B cell (primary cell): Measurements from ENCODE around the gene RNASEH2C. TPM values are rescaled to one million over a fixed set of nuclear protein-coding genes. Genes with fewer than 3 reads are reported as not detected.
"Not testable (repeated sequence)": the region's sequence is repeated elsewhere in the genome, so short reads cannot be mapped to it uniquely, and the experiment has no call there.

Source experiments
- ATAC-seq: fragments of 200-7000 bp; cut with Tn5 transposase; one replicate; pipeline ENCODE4 v1.10.0; 2021; ENCODE audit warnings: low read depth, mild to moderate bottlenecking, moderate number of reproducible peaks, moderate library complexity
- CTCF ChIA-PET: fragments of 350-600 bp; sonication (Branson Sonifier 250); formaldehyde crosslinking; loops from one replicate; lab custom pipeline; 2021; ENCODE audit warnings: antibody characterized with exemption, inconsistent platforms; lab: Charles Lee
- POLR2A ChIA-PET: fragments of 350-600 bp; sonication (Branson Sonifier 250); formaldehyde crosslinking; loops from one replicate; lab custom pipeline; 2021; ENCODE audit warnings: antibody characterized with exemption; lab: Charles Lee
- DNase-seq: peaks from one replicate; pipeline ENCODE4 v3.0.0; 2013
- H2AFZ ChIP-seq: 2 replicates; pipeline ENCODE4 v1.6.1; 2012; ENCODE audit warnings: mild to moderate bottlenecking, low read depth, low read length; ENCODE audit not compliant: insufficient read depth, poor library complexity, severe bottlenecking
- H3K27ac ChIP-seq, 2 donors: 1 replicate in 1 of 2; 2 replicates in 1 of 2; pipeline ENCODE4 v1.5.1; 2012 to 2013; ENCODE audit warnings: low read length in 2 of 2, mild to moderate bottlenecking in 2 of 2, moderate library complexity in 1 of 2
- H3K27me3 ChIP-seq, 4 experiments: fragments of 200-600 bp in 1 of 4; sonication (generic) in 1 of 4; replicated peaks in 1 of 4; 1 replicate in 2 of 4; 2 replicates in 2 of 4; pipeline versions ENCODE4 v1.6.1 to v1.7.0; 2013 to 2016; ENCODE audit warnings: low read length in 3 of 4, mild to moderate bottlenecking in 2 of 4, mixed read lengths in 1 of 4, moderate library complexity in 1 of 4; ENCODE audit not compliant: insufficient read depth in 4 of 4, control insufficient read depth in 3 of 4; ENCODE audit errors: control extremely low read depth in 1 of 4
- H3K36me3 ChIP-seq, 2 experiments: replicated peaks in 1 of 2; 1 replicate in 1 of 2; 2 replicates in 1 of 2; pipeline versions ENCODE4 v1.6.1 to v1.7.1; 2013; ENCODE audit warnings: low read length in 1 of 2; ENCODE audit not compliant: insufficient read depth in 2 of 2, control insufficient read depth in 1 of 2; ENCODE audit errors: control extremely low read depth in 1 of 2, extremely low read depth in 1 of 2
- H3K4me1 ChIP-seq, 2 donors: fragments of 200-600 bp in 1 of 2; sonication (generic) in 1 of 2; 1 replicate in 1 of 2; 2 replicates in 1 of 2; pipeline versions ENCODE4 v1.5.1 to v1.6.1; 2013 to 2017; ENCODE audit warnings: low read length in 2 of 2; ENCODE audit not compliant: control insufficient read depth in 2 of 2, insufficient read depth in 2 of 2
- H3K4me2 ChIP-seq: replicated peaks from 2 replicates; pipeline ENCODE3; 2012; ENCODE audit warnings: mild to moderate bottlenecking, low read depth, low read length; ENCODE audit not compliant: poor library complexity, severe bottlenecking
- H3K4me3 ChIP-seq, 5 experiments: fragments of 200-600 bp in 1 of 5; sonication (generic) in 1 of 5; 1 replicate in 3 of 5; 2 replicates in 2 of 5; pipeline versions ENCODE4 v1.5.1 to v1.7.0; 2011 to 2016; ENCODE audit warnings: low read length in 4 of 5, mild to moderate bottlenecking in 4 of 5, low read depth in 2 of 5, control low read depth in 1 of 5, moderate library complexity in 1 of 5; ENCODE audit not compliant: insufficient read depth in 1 of 5; ENCODE audit errors: control extremely low read depth in 1 of 5, extremely low read depth in 1 of 5
- H3K79me2 ChIP-seq: fragments of 200-600 bp; sonication (generic); one replicate; pipeline ENCODE4 v1.6.0; 2016; ENCODE audit warnings: low read length; ENCODE audit not compliant: control insufficient read depth, insufficient read depth
- H3K9ac ChIP-seq: fragments of 200-600 bp; sonication (generic); 2 replicates; pipeline ENCODE4 v1.6.1; 2017; ENCODE audit warnings: mild to moderate bottlenecking, low read length, moderate library complexity
- H3K9me3 ChIP-seq, 3 donors: one replicate each; pipeline versions ENCODE4 v1.6.1 to v1.7.1; 2013; ENCODE audit warnings: low read length in 2 of 3; ENCODE audit not compliant: control insufficient read depth in 2 of 3, insufficient read depth in 1 of 3; ENCODE audit errors: control extremely low read depth in 1 of 3
- H4K20me1 ChIP-seq: 2 replicates; pipeline ENCODE4 v1.6.0; 2012; ENCODE audit warnings: mild to moderate bottlenecking, low read length; ENCODE audit not compliant: insufficient read depth, control insufficient read depth, poor library complexity, severe bottlenecking
- H3K27ac Mint-ChIP-seq: one replicate; pipeline ENCODE4 v1.8.0; 2021; ENCODE audit warnings: mixed read lengths
- H3K27me3 Mint-ChIP-seq: one replicate; pipeline ENCODE4 v1.8.0; 2021; ENCODE audit warnings: mixed read lengths
- H3K4me1 Mint-ChIP-seq: one replicate; pipeline ENCODE4 v1.8.0; 2021; ENCODE audit warnings: mixed read lengths
- H3K4me3 Mint-ChIP-seq: one replicate; pipeline ENCODE4 v1.8.0; 2021; ENCODE audit warnings: mixed read lengths
- H3K9me3 Mint-ChIP-seq: one replicate; pipeline ENCODE4 v1.8.0; 2022; ENCODE audit warnings: mixed read lengths; ENCODE audit not compliant: insufficient read depth
- CTCF ChIP-seq: fragments of 200-600 bp; IDR thresholded peaks from one replicate; pipeline ENCODE4 v1.8.0; 2022; ENCODE audit warnings: antibody characterized with exemption, mild to moderate bottlenecking
- EZH2 ChIP-seq: IDR thresholded peaks from 2 replicates; pipeline ENCODE4 v1.6.1; 2012; ENCODE audit warnings: borderline replicate concordance, low read depth, mild to moderate bottlenecking, moderate library complexity, low read length; ENCODE audit not compliant: insufficient read depth, poor library complexity, severe bottlenecking
- WGBS: methylation state at CpG from one replicate; pipeline ENCODE4 v1.1.5; 2013; ENCODE audit warnings: missing lambda C conversion rate; ENCODE audit not compliant: insufficient coverage; 5-methylcytosine and 5-hydroxymethylcytosine counted together
- intact Hi-C: fragments of 100-400 bp; cut with micrococcal nuclease; formaldehyde crosslinking; loops from one replicate; pipeline ENCODE4 v1.10.0; 2022
- polyA plus RNA-seq: library from polyadenylated mRNA; depleted of rRNA; stranded (reverse); fragments of >200 nt; gene quantifications from 2 replicates; pipeline ENCODE4 v1.2.3, GENCODE V29; 2012
- total RNA-seq, 2 donors: library from RNA; stranded (reverse); fragments of 120-200 nt in 1 of 2; gene quantifications; 1 replicate in 1 of 2; 2 replicates in 1 of 2; pipeline versions ENCODE4 v1.2.3 to v1.2.4, GENCODE V29; 2013 to 2022

RNASEH2C gene
- total and polyA plus RNA-seq, 2 donors (not counting 1 experiment from before 2014, with no cell fraction given) = 75.3 to 95.0 TPM

GRCh38 chr11:65695459-65696241, 24.9 kb downstream of the RNASEH2C start:
- H3K79me2 ChIP-seq = no peaks in the 10 kb centered on the region
- no peak overlapping the region for H3K4me2 ChIP-seq
- H4K20me1 ChIP-seq = no peaks in the 10 kb centered on the region
- Mint-ChIP-seq H3K27ac (no peak overlapping the region), H3K4me1 (peaks cover 7% of the 10 kb centered on the region), H3K4me3 (no peak overlapping the region), H3K27me3 (peaks cover 3% of the 10 kb centered on the region), H3K9me3 (no peaks in the 10 kb centered on the region)
- H2AFZ ChIP-seq = no peak overlapping the region
- H3K36me3 ChIP-seq = no peaks in the 10 kb centered on the region
- intact Hi-C loops = no loop called here
- whole genome bisulfite sequencing = 92% methylated on average over 11 of the region's 12 CpGs
- no peaks in the 10 kb centered on the region for H3K9me3 ChIP-seq
- TF ChIP-seq CTCF (no peak), EZH2 (no peak)
- H3K4me1 ChIP-seq = peaks cover 5 to 7% of the 10 kb centered on the region in 2 donors
- no peak overlapping the region for H3K4me3 ChIP-seq
- POLR2A ChIA-PET = interaction anchor here (0.5 kb wide), 1 partner anchor 10 kb away, joined by 5 read pairs; no protein-coding TSS in a partner anchor
- H3K27ac ChIP-seq = no peak overlapping the region
- CTCF ChIA-PET = interaction anchor here (0.7 to 2.0 kb wide), 2 partner anchors 9 to 247 kb away, joined by 5 to 8 read pairs; no protein-coding TSS in a partner anchor
- DNase-seq (no peak), ATAC-seq (no peak)
- no peak overlapping the region for H3K9ac ChIP-seq
- H3K27me3 ChIP-seq = no peaks in the 10 kb centered on the region

- H3K4me3 ChIP-seq = no peak overlapping the region
- intact Hi-C loops = no loop called here
- POLR2A ChIA-PET = interaction anchor here (0.7 kb wide), 1 partner anchor 221 kb away, joined by 9 read pairs; no protein-coding TSS in a partner anchor
- TF ChIP-seq EZH2 (no peak), CTCF (no peak)
- peaks cover 3% of the 10 kb centered on the region for H3K27me3 Mint-ChIP-seq
- H3K9me3 Mint-ChIP-seq = no peaks in the 10 kb centered on the region
- ATAC-seq = no peak
- H3K27me3 ChIP-seq = no peaks in the 10 kb centered on the region
- CTCF ChIA-PET = interaction anchor here (1.5 kb wide), 1 partner anchor 66 kb away, joined by 6 read pairs; no protein-coding TSS in a partner anchor
- no peaks in the 10 kb centered on the region for H4K20me1 ChIP-seq
- no peaks in the 10 kb centered on the region for H3K36me3 ChIP-seq
- H3K9ac ChIP-seq = no peak overlapping the region
- H3K9me3 ChIP-seq = no peaks in the 10 kb centered on the region
- no peak overlapping the region for H3K27ac Mint-ChIP-seq
- H3K4me3 Mint-ChIP-seq = no peak overlapping the region
- no peak overlapping the region for H3K27ac ChIP-seq
- no peak overlapping the region for H3K4me2 ChIP-seq
- no peaks in the 10 kb centered on the region for H3K79me2 ChIP-seq
- no peaks in the 10 kb centered on the region for H3K4me1 Mint-ChIP-seq
- H2AFZ ChIP-seq = no peak overlapping the region
- no peaks in the 10 kb centered on the region for H3K4me1 ChIP-seq
- no peak for DNase-seq
- 87% methylated on average over 10 of the region's 11 CpGs for WGBS
These were observed 28.2 kb downstream of the RNASEH2C start for GRCh38 chr11:65692367-65692766.

GRCh38 chr11:65691847-65692246, 28.8 kb downstream of the RNASEH2C start:
- H3K9ac ChIP-seq, H3K27me3 ChIP-seq, DNase-seq, H3K4me1 ChIP-seq, POLR2A ChIA-PET, H3K27ac ChIP-seq, H3K4me2 ChIP-seq, ATAC-seq, H3K27me3 Mint-ChIP-seq, H2AFZ ChIP-seq, H3K79me2 ChIP-seq, H4K20me1 ChIP-seq, intact Hi-C loops, H3K4me3 Mint-ChIP-seq, H3K4me3 ChIP-seq, H3K4me1 Mint-ChIP-seq, H3K9me3 Mint-ChIP-seq, H3K9me3 ChIP-seq, H3K27ac Mint-ChIP-seq, H3K36me3 ChIP-seq: not testable (repeated sequence)
- WGBS = no CpG with 5 or more reads among the region's 8 CpGs
- CTCF ChIA-PET = interaction anchor here (1.5 kb wide), 1 partner anchor 66 kb away, joined by 6 read pairs; no protein-coding TSS in a partner anchor
